ENCODE results near the gene SOAT2.
"Not testable (repeated sequence)": the region's sequence is repeated elsewhere in the genome, so short reads cannot be mapped to it uniquely, and the experiment has no call there.

SOAT2 gene

GRCh38 chr12:53105712-53106439 is 2.6 kb downstream of the SOAT2 start:
- no peak for FAIRE-seq

- FAIRE-seq = no peak
Measured at GRCh38 chr12:53107122-53107521, 3.8 kb downstream of the SOAT2 start.

GRCh38 chr12:53112431-53112830 is 9.1 kb downstream of the SOAT2 start:
- FAIRE-seq = not testable (repeated sequence)

- FAIRE-seq = no peak
Measured at GRCh38 chr12:53113136-53113705, 9.9 kb downstream of the SOAT2 start.

GRCh38 chr12:53113951-53114350 is 10.7 kb downstream of the SOAT2 start:
- no peak for FAIRE-seq

GRCh38 chr12:53115112-53115890 is 12.0 kb downstream of the SOAT2 start:
- FAIRE-seq = no peak

- FAIRE-seq = no peak
Measured at GRCh38 chr12:53115891-53116648, 12.8 kb downstream of the SOAT2 start.

- FAIRE-seq = no peak
Measured at GRCh38 chr12:53118751-53119300, 15.5 kb downstream of the SOAT2 start.

GRCh38 chr12:53120685-53121525 is 17.6 kb downstream of the SOAT2 start:
- FAIRE-seq = no peak

GRCh38 chr12:53122961-53123468 is 19.7 kb downstream of the SOAT2 start:
- no peak for FAIRE-seq

GRCh38 chr12:53123578-53124351 is 20.5 kb downstream of the SOAT2 start:
- no peak for FAIRE-seq

- FAIRE-seq = no peak
Measured at GRCh38 chr12:53124352-53124723, 21.1 kb downstream of the SOAT2 start.

- FAIRE-seq = no peak
Measured at GRCh38 chr12:53127169-53127568, 23.9 kb downstream of the SOAT2 start.

GRCh38 chr12:53128780-53129569 is 25.7 kb downstream of the SOAT2 start:
- no peak for FAIRE-seq

GRCh38 chr12:53131844-53132243 is 28.6 kb downstream of the SOAT2 start:
- FAIRE-seq = no peak

- no peak for FAIRE-seq
Measured at GRCh38 chr12:53133722-53134121, 30.4 kb downstream of the SOAT2 start.

- FAIRE-seq = no peak
Measured at GRCh38 chr12:53143355-53143754, 40.1 kb downstream of the SOAT2 start.

- FAIRE-seq = no peak
Measured at GRCh38 chr12:53145383-53146260, 42.3 kb downstream of the SOAT2 start.

GRCh38 chr12:53147181-53147580 is 43.9 kb downstream of the SOAT2 start:
- no peak for FAIRE-seq
